Activated gamma-delta T cell (primary cell): Measurements from ENCODE around the gene SH2B2.

Experiments
- DNase-seq: peaks from one replicate; lab custom pipeline; 2025; lab: John Stamatoyannopoulos, UW

Gene SH2B2

DNA sequence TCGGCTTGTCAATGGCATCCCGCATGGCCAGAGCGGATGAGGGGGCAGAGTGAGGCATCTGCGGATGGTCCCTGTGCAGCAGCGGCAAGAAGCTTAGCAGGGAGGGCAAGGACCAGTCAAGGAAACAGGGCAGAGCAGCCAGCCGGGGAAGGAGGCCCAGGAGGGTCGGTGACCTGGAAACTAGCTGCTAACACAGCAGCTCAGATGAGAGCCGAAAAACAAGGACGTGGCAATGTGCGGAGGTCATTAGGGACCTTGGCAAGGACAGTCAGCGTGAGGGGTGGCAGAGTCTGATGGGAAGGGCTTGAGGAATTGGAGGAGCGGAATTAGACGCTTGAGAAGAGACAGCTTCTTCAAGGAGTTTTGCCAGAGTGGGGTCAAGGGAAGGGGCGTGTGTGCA is 20.1 kb upstream of the SH2B2 start:
- DNase-seq, result no peak

DNA sequence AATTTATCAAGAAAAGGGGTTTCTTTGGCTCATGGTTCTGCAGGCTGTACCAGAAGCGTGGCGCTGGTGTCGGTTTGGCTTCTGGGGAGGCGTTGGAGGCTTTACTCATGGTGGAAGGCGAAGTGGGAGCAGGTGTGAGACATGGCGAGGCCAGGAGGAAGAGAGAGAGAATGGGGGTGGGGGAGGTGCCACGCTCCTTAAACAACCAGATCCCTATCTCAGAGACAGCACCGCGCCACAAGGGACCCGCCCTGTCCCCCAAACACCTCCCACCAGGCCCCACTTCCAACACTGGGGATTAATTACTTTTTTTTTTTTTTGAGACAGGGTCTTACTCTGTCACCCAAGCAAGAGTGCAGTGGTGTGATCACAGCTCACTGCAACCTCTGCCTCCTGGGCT is 18.0 kb upstream of the SH2B2 start:
- no peak for DNase-seq

DNA sequence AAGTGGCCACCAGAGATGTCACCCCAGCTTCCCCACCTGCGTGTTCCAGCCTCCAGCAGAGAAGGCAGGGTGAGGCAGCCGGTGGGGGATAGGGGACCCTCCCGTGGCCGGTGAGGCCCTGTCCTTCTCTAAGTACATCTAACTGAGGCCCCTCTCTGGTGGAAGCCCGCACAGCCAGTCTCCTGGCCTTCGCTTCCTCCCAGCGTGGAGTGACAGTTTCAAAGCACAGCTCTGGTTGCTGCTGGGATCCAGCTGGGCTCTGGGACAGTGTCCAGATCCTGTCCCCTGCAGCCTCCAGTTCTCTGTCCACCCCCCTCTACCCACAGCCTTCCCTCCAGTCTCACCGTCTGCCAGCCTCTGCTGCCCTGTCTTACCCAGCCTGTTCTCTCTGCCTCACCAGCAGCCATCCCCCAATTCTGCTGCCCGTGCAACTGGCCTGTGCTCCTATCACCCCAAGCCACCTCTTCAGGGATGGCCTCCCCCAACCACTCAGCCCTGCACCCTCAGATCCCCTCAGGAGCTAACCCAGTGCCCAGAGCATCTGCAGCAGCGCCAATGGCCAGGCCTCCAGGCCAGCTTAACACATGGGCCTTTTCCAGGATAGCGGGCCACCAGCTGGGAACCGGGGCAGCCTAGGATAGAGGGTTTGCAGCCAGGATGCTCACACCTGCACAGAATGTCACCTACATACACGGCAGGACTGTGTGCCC is 16.3 kb upstream of the SH2B2 start:
- no peak for DNase-seq

DNA sequence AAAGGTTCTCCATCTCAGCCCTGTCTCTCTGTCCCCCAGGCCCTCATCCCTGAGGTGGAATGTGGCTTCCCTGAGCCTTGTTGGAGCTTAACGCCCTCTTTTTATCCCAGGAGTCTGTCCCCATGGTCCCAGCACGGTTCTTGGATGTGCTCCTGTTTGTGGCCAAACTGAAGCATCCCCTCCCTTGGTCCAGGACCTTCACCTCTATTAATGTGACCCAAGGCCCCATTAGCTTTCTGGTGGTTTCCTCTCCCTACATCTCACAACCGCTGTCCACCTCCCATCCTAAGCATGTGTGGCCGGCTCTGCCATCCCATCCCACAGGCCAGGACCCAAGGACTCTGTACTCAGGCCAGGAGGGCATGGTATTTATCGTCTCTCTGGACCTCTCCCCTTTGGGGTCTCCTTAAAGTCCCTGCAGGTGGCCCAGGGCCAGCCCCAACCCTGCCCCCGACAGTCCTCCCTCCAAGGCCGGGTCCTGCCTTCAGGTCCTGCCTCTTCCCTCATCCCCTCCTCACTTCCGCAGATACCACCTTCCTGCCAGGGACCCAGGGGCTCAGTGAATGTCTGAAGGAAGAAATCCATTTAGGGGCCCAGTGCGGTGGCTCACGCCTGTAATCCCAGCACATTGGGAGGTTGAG is 15.4 kb upstream of the SH2B2 start:
- DNase-seq, result no peak

DNA sequence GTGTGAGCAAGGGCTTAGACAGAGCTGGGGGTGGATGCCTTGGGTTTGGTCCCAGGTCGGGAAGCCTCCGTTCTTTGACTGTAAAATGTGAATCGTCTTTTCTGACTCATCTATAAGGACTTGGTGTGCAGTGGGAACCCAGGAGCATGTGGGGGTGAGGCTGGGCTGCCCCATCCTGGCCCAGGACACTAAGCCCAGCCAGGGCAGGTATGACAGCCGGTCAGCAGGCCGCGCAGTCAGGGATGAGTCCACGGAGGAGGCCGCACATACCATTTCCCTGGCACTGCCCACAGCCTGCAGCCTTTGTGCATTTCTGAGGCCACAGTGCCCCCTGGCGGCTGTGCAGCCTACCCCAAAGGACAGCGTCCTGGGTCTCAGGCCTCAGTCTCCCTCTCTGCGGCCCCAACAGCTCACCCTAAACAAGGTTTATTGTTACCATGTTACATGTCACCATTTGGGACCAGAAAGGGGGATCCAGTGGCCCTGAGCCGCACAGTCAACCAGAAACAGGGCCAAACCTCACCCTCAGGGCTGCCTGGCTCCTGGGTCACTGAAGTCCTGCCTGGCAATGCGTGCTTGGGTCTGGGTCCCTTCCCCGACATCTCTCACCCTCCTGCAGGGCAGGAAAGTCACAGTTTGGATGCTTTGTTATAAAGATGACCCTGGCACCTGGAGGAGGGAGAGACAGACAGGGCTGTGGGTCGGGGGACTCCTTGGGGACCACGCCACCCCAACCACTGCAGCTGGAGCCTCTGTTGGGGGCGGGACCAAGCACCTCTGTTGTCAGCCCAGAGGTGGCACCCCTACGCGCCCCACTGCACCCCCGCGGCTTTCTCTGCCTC is 14.4 kb upstream of the SH2B2 start:
- DNase-seq, result peak; percentile 43

DNA sequence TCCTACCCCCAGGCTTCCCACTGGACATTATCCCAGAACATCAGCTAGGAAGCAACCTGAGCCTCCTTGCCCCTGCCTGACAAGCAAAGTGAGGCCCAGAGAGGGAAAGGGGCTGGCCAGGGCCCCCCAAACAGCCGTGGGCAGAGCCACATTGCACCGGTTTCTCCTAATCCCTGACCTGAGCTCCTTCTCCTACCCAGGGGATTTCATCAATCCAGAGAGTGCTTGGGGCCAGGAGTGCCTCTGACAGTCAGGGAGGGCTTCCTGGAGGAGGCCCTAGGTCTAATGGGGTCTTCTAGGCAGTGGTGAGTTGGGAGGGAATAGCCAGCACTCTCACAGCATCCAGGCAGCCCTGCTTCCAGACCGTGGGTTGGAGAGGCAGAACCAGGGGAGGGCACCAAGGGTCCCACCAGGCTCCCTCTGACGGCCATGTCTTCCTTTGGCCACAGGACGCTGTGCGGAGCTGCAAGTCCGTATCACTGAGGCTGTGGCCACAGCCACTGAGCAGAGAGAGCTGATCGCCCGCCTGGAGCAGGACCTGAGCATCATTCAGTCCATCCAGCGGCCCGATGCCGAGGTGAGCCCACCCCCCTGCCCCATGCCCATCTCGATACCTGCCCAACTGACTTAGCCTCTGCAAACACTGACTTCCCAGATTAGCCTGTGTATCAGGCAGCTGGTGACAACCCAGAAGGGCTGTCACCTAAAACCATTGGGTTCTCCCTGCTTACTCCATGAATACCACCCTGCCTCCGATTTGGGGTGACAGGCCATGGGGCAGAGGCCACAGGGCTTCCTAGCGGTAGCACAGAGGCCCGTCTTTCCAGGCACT is 13.5 kb upstream of the SH2B2 start:
- DNase-seq, result no peak

DNA sequence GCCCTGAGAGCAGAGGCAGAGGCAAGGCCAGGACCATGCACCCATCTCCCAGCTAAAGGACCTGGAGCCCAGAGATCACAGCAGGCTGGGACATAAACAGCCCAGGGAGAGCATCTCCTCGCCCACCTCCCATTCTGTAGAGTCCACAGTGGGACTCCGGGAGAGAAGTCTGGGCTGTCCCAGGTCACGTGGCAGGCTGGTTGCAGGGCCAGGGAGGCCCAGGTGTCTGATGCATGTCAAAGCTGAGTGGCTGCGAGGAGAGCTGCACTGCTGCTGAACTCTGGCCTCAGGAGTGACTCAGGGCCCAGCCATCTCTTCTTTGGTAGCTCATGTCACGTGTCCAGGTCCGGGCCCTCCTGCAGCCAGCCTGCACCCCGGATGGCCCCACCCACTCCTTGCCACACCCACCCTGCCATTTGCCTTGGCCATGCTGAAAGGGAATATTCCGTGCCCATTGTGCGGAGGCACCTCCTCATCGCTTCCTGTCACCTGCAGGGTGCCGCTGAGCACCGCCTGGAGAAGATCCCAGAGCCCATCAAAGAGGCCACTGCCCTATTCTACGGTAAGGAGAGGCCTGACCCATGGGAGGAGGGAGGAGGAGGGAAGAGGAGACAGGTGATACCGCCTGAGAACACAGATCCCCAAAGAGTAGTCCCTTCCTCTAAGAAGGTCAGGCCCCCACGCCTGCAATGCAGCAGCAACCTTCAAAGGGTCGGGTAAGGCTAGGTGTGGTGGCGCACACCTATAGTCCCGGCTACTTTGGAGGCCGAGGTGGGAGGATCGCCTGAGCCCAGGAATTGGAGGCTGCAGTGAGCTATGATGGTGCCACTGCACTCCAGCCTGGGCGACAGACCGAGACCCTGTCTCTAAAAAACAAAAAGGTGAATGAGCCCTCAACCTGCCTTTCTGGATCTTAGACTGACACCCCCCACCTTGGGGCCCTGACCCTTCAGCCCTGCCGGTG is 12.6 kb upstream of the SH2B2 start:
- no peak for DNase-seq

DNA sequence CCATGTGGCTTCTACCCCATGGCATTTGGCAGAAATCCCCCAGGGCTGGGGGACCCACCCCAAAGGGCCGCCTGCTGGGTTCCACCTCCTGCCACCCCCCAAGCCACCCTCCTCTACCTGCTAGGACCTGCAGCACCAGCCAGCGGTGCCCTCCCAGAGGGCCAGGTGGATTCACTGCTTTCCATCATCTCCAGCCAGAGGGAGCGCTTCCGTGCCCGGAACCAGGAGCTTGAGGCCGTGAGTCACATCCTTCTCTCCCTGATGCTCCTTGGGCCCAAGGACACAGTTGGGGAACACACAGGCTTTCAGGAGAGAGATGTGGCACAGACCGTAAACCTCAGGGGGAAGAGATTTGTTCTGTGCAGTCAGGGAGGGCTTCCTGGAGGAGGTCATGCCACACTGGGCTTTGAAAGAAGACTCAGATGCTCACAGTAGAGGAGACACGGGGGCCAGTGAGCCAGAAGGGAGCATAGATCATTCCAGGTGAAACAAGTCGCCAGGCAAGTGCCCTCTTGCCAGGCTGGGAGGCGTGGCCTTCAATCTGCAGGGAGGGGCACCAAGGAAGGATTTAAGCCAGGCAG is 11.5 kb upstream of the SH2B2 start:
- no peak for DNase-seq

DNA sequence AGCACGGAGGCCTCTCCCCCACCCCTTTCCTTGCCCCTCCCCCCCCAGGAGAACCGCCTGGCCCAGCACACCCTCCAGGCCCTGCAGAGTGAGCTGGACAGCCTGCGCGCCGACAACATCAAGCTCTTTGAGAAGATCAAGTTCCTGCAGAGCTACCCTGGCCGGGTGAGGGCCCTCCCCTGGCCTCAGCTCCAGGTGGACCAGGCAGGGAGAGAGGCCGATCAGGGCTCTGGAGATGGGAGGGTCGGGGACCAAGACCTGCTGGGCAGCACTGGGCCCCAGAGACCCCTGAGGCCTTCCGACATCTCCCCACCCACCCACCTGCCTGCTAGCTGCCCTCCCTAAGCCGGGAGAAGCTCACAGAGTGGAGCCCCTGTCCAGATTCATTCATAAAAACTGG is 8.8 kb upstream of the SH2B2 start:
- DNase-seq, result no peak

DNA sequence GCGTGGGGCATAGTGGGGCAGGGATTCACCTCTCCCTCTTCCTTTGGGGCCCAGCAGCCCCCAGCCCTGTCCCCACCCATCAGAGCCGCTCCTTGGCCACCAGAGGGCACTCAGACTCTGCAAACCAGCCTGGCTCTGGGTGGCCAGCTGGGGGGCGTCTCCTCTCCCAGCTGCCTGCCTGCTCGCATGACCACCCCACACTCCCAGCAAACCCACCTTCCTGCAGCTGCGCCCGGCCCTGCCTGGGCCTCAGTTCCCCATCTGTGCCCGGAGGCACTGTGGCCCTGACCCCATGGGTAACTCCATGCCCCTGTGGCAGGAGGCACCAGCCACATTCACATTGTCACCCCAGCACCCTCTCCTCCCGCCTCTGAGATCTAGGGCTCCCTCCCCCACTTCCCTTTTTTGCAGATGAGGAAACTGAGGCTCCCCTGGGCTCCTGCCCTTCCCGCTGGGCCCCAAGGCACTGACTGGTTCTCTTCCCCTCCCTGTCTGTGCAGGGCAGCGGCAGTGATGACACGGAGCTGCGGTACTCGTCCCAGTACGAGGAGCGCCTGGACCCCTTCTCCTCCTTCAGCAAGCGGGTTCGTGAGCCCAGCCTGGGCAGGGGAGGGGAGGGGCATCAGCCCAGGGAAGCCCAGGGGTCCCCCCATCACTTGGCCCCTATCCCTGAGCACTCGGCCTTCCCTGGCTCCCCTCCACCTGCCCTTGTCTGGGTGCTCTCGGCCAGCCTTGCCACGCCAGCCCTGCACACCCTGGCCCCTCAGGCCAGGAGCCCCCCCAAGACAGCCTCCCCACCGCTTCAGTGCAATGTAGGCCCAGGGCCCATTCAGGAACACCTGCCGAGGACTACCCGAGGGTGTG is 6.9 kb upstream of the SH2B2 start:
- peak; percentile 22 for DNase-seq

DNA sequence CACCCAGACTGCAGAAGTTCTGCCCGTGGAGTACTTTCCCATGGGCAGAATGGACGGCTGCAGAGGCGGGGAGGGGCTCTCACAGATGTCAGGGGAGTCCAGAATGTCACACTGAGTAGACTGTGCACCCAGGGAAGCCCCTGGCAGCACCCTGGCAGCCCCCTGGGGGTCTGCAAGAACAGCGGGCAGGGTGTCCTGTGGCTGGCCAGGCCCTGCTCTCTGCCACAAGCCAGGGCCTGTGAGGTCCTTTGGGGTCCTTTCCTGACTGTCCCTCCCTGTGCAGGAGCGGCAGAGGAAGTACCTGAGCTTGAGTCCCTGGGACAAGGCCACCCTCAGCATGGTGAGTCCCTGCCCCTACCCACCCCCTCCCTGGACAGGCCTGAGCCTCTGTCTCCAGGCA is 6.1 kb upstream of the SH2B2 start:
- no peak for DNase-seq

DNA sequence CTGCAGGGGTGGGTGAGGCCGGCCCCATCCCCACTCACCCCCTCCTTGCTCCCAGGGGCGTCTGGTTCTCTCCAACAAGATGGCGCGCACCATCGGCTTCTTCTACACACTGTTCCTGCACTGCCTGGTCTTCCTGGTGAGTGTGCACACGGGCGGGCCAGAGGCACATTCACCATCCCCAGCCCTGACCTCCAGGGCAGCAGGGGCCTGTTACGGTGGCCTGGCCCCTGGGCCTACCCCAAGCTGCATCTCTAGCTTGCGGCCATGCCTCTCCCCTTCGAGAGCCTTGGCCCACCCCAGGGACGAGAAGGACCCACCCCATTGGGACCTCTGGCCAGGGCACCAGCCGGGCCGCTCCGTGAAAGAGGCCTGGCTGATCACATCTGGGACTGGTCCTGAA is 4.9 kb upstream of the SH2B2 start:
- DNase-seq, result no peak

DNA sequence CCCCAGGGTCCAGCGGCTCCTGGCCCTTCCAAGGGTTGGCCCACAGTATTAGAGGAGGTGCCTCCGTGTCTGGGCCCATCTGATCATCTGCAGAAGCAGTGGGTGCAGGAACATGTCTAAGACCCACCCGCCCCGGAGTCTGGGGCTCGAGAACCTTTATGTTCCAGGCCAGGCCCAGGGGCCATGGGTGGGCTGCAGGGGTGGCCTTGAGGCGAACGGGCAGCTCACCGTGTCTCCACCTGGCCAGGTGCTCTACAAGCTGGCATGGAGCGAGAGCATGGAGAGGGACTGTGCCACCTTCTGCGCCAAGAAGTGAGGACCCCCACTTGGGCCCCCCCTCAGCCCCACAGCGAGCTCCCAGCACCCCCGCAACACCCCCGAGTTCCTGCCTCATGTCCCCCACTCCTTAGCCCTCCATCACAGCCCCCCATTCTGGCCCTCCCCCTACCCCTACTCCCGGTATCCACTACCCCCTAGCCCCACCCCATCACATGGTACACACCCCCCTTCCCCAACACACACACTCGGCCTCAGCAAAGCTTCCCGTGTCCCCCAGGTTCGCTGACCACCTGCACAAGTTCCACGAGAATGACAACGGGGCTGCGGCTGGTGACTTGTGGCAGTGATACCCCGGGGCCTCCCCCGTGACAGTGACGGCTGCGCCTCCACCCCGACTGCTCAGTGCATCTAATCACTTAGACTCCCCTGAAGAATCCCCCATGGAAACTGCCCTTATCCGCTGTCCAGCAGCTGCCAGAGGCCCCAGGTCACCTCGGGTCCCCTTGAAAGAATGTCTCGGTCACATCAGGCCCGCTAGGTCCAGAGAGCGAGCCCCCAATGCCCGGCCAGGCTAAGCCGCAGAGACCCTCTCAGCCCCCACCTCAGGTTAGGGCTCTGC is 4.0 kb upstream of the SH2B2 start:
- no peak for DNase-seq

DNA sequence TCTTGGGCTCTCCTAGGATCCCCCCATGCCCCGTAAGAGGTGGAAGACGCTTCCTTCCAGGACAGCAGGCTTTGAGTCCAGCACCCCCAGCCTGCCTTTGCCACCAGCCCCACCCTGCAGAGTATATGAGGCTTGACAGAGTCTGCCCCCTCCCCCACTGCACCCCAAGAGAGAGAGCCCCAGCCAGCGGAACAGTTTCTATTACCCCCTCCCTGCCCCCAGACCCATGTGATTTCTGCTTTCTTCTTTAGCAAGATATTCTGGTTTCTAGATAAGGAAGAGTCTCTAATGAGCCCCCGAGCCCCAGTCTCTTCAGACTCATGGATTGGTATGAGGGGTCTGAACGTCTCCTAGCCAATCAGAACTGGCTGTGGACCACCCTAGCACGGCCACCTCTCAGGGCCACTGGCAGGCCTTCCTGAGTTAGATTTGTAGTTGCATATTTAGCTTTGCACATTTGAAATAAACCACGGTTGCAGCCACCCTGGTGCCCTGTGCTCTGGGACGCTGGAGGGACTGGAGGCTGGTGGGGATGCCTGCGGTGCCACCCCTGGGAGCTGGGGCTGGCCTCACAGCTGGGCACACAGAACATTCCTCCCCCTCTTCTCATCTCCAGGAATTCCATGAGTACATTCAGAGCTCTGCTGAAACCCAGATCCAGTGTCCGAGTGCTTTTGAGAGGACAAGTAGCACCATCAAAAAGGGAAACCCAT is 3.0 kb upstream of the SH2B2 start:
- DNase-seq, result no peak

DNA sequence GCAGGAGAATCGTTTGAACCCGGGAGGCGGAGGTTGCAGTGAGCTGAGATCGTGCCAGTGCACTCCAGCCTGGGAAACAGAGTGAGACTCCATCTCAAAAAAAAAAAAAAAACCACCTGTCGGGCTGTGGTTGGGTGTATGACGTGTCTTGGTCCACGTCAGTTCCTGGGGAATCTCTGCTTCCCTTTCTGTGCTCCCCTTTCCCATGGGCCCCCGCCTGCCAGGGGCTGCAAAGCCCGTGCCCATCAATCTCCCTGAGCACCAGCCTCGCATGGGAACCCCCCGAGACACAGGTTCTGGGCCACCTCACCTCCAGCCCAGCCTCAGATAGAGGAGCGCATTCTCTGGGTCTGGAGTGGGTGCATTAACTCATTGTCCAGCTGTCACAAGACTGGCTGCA is 2.3 kb upstream of the SH2B2 start:
- no peak for DNase-seq

DNA sequence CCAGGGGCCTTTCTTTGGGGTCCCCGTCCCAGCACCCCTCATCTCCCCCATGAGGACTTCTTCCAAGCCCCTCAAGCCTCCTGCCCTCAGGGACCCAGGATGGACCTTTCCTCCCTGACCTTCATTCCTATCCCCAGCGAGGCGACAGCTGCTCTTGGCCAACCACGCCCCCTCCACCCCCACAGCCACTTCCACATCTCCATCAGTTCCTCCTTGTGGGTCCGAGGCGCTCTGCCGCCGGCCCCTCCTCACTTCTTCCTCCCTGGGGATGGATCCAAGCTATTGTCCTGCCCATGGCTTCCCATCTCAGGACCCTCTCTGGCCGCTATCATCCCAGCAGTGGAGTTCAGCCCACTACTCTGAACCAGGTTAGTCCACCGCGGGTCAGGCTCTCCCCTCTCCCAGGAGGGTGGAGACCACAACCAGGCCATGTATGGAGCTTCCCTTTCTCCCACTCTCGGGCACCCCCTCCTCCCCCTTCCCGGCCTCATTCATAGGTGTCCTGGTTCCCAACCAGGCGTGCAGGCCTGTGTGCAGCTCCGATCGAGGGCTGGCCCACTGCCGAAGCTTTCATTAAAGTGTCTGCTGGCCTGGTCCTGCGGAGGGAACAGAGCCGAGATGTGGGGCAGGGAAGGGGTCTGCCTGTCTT is 1.7 kb upstream of the SH2B2 start:
- DNase-seq, result no peak

DNA sequence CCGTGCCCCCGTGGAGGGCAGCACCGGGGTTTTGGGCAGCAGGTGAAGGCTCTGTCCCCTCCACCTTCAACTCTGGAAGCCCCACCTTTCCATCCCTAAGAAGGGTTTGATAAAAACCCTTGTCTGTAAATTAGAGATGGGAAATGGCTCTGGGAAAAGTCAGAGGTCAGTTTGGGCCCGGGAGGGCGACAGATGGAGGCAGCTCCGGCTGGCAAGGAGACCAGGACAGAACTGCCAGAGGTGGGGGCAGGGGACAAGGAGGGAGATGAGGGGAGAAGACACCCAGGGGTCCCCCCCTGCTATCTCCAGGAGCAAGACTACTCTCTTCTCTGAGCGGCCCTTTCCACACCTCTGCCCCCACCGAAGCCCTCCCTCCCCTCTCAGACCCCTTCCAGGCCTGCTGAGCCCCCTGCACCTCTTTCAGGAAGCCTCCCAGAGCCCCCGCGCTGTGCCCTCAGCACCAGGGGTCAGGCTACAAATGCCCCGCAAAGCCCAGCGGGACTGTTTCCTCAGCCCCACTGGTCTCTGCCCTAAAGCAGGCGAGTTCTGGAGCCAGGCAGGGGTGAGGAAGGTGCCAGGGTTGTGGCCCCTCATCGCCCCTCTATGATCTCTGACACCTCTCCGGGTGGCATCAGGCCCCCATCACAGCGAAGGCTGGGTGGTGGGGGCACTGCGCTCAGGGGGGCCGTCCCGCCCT is 980 bp upstream of the SH2B2 start:
- no peak for DNase-seq
